OCI-LY3 (cell line): Measurements from ENCODE around the gene PPEF1.

Experiments
- H2AFZ ChIP-seq: fragments of 200-600, 300-600 bp; shearing (Covaris generic); 2 replicates; pipeline ENCODE4 v1.6.0; 2014; ENCODE audit warnings: antibody characterized with exemption, low read depth, low read length
- H3K27ac ChIP-seq: fragments of 200-600, 300-600 bp; sonication (generic); 2 replicates; pipeline ENCODE4 v1.5.1; 2014; ENCODE audit warnings: mild to moderate bottlenecking, low read length, moderate library complexity, mixed read lengths
- H3K27me3 ChIP-seq: fragments of 200-600, 300-600 bp; sonication (generic); 2 replicates; pipeline ENCODE4 v1.6.1; 2014; ENCODE audit warnings: low read depth, low read length, mixed read lengths
- H3K36me3 ChIP-seq: fragments of 200-600, 300-600 bp; sonication (generic); replicated peaks from 2 replicates; pipeline ENCODE3; 2014; ENCODE audit warnings: low read depth, low read length, mixed read lengths
- H3K4me1 ChIP-seq: fragments of 300-600, 200-600 bp; sonication (generic); 2 replicates; pipeline ENCODE4 v1.6.1; 2014; ENCODE audit warnings: low read length, mixed read lengths
- H3K4me2 ChIP-seq: fragments of 200-600, 300-600 bp; sonication (generic); 2 replicates; pipeline ENCODE4 v1.6.1; 2014; ENCODE audit warnings: low read length, mixed read lengths
- H3K4me3 ChIP-seq: fragments of 300-600, 200-600 bp; sonication (generic); 2 replicates; pipeline ENCODE4 v1.5.1; 2014; ENCODE audit warnings: antibody characterized with exemption, mild to moderate bottlenecking, low read length, moderate library complexity
- H3K79me2 ChIP-seq: fragments of 300-600, 200-600 bp; shearing (Covaris generic); 2 replicates; pipeline ENCODE4 v1.6.1; 2014; ENCODE audit warnings: mild to moderate bottlenecking, low read length, mixed read lengths
- H3K9ac ChIP-seq: fragments of 300-600, 200-600 bp; shearing (Covaris generic); 2 replicates; pipeline ENCODE4 v1.6.0; 2014; ENCODE audit warnings: mild to moderate bottlenecking, low read length, moderate library complexity
- H3K9me3 ChIP-seq: fragments of 200-600, 300-600 bp; shearing (Covaris generic); 2 replicates; pipeline ENCODE4 v1.6.1; 2014; ENCODE audit warnings: low read length, mixed read lengths; ENCODE audit not compliant: insufficient read depth
- H4K20me1 ChIP-seq: fragments of 200-600, 300-600 bp; sonication (generic); 2 replicates; pipeline ENCODE4 v1.6.1; 2016; ENCODE audit warnings: low read length, mixed read lengths; ENCODE audit not compliant: insufficient read depth
- EZH2phosphoT487 ChIP-seq: fragments of 200-600 bp; shearing (Covaris generic); IDR thresholded peaks from 2 replicates; pipeline ENCODE4 v1.6.1; 2018; ENCODE audit warnings: antibody characterized with exemption, mixed run types, low read depth
- TF ChIP-seq, protein P1 (sequence below): fragments of 200-600, 300-600 bp; sonication (generic); IDR thresholded peaks from 2 replicates; pipeline ENCODE4 v1.5.1; 2014; ENCODE audit warnings: antibody characterized with exemption, low read length, low read depth

The PPEF1 gene

DNA sequence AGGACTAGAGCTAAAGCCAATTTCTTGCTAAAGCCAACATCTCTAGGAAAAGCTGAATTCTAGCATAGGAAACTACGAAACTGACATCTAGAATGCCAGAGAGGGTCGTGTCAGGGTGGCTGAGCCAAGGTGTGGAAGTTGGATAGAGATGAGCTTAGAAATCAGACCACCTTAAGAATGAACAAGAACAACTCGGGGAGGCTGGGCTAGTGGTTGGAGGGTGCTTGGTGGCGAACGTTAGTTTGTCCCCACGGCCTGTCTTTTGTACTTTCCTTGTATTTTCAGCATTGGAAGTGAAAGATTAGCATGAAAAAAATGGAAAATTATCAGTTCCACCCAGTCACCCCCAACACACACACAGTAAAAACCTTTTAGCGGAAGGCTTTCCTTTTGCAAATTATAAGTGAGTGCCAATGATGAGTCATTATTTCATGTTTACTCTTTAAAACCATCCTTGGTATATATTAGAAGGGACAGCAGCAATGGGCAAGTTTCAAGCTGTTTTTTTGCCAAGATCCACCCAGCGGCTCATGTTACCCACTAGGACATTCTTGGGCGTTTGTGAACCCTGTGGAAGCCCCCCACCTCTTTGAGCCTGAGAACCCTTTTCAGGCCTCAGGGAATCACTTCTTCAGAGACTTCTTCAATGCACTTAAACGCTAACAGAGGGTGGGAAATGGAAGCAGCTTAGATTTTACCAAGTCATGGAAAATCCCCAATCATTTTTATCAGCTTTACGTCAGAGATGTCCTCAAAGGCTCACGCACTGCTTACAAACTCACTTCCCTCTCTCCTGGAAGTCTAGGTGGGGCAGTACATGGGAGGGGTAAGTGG lies 4.9 kb upstream of the PPEF1 start:
- no peak overlapping the region for H3K4me3 ChIP-seq
- no peaks in the 10 kb centered on the region for H3K36me3 ChIP-seq
- H2AFZ ChIP-seq, result no peak overlapping the region
- H3K4me2 ChIP-seq, result no peak overlapping the region
- no peaks in the 10 kb centered on the region for H3K79me2 ChIP-seq
- no peak overlapping the region for H3K9ac ChIP-seq
- no peaks in the 10 kb centered on the region for H4K20me1 ChIP-seq
- no peak for TF ChIP-seq EZH2phosphoT487
- TF ChIP-seq, protein P1, sequence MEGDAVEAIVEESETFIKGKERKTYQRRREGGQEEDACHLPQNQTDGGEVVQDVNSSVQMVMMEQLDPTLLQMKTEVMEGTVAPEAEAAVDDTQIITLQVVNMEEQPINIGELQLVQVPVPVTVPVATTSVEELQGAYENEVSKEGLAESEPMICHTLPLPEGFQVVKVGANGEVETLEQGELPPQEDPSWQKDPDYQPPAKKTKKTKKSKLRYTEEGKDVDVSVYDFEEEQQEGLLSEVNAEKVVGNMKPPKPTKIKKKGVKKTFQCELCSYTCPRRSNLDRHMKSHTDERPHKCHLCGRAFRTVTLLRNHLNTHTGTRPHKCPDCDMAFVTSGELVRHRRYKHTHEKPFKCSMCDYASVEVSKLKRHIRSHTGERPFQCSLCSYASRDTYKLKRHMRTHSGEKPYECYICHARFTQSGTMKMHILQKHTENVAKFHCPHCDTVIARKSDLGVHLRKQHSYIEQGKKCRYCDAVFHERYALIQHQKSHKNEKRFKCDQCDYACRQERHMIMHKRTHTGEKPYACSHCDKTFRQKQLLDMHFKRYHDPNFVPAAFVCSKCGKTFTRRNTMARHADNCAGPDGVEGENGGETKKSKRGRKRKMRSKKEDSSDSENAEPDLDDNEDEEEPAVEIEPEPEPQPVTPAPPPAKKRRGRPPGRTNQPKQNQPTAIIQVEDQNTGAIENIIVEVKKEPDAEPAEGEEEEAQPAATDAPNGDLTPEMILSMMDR, result no peak
- H3K27ac ChIP-seq, result no peak overlapping the region
- H3K27me3 ChIP-seq, result peaks cover 3% of the 10 kb centered on the region; the same call in 1 of the 2 replicates
- H3K9me3 ChIP-seq, result no peaks in the 10 kb centered on the region
- H3K4me1 ChIP-seq, result no peaks in the 10 kb centered on the region

DNA sequence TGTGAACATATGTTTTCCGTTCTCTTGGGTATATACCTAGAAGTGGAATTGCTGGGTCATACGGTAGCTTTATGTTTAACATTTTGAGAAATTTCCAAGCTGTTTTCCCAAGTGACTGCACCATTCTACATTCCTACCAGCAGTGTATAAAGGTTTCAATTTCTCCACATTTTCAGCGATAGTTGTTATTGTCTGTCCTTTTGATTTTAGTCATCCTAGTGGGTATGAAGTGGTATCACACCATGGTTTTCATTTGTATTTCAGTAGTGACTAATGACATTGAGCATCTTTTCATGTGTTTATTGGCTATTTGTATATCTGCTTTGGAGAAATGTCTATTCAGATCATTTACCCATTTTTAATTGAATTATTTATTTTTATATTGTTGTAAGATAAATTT lies 2.4 kb downstream of the PPEF1 start:
- H3K4me3 ChIP-seq, result no peak overlapping the region
- no peak for TF ChIP-seq EZH2phosphoT487
- TF ChIP-seq, protein P1, result no peak
- H3K27me3 ChIP-seq, result peaks cover 8% of the 10 kb centered on the region; the same call in 1 of the 2 replicates

DNA sequence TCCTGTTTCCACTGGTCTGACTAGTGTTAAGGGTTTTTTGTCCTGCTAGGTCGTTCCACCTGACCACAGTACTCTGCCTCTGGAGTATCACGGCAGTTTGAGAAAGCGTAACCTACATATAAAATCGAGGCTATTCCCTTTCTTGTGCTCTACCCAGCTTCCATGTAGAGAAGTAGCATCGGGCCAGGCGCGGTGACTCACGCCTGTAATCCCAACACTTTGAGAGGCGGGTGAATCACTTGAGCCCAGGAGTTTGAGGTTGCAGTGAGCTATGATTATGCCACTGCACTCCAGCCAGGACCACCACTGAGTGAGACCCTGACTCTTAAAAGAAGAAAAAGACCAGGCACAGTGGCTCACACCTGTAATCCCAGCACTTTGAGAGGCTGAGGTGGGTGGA lies 7.5 kb downstream of the PPEF1 start:
- Histone ChIP-seq H3K36me3 (no peaks in the 10 kb centered on the region), H3K4me3 (no peak overlapping the region), H4K20me1 (no peaks in the 10 kb centered on the region), H3K9ac (no peak overlapping the region), H3K4me1 (no peaks in the 10 kb centered on the region), H2AFZ (no peak overlapping the region), H3K9me3 (no peaks in the 10 kb centered on the region), H3K27ac (no peak overlapping the region), H3K4me2 (no peak overlapping the region), H3K79me2 (no peaks in the 10 kb centered on the region), H3K27me3 (no peaks in the 10 kb centered on the region)
- TF ChIP-seq, protein P1, result no peak
- no peak for TF ChIP-seq EZH2phosphoT487

More for the DNA sequence above, 2.4 kb downstream of the PPEF1 start:
- no peaks in the 10 kb centered on the region for H3K79me2 ChIP-seq
- no peak overlapping the region for H3K9ac ChIP-seq
- H2AFZ ChIP-seq, result no peak overlapping the region
- H3K4me2 ChIP-seq, result no peak overlapping the region
- no peaks in the 10 kb centered on the region for H4K20me1 ChIP-seq
- no peaks in the 10 kb centered on the region for H3K9me3 ChIP-seq
- H3K36me3 ChIP-seq, result no peaks in the 10 kb centered on the region
- H3K27ac ChIP-seq, result no peak overlapping the region
- no peaks in the 10 kb centered on the region for H3K4me1 ChIP-seq

DNA sequence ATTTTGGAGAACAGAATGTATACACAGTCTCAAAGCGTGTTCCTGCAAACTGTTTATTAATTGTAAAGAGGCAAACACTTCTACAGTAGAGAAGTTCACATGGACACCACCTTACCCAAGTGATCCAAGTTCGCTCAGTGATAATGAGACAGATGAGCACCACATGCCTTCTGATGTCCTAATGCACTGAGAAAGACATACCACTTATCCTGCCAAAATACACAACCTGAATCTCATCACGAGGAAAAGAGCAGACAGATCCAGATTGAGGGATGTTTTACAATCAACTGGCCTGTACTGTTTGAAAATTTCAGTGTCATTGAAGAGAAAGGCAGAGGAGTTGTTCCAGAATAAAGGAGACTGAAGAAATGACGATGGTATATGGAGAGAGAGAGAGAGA lies 12.4 kb downstream of the PPEF1 start:
- no peaks in the 10 kb centered on the region for H3K36me3 ChIP-seq
- no peak overlapping the region for H3K4me2 ChIP-seq
- H4K20me1 ChIP-seq, result no peaks in the 10 kb centered on the region
- H3K27me3 ChIP-seq, result no peaks in the 10 kb centered on the region
- H3K27ac ChIP-seq, result no peak overlapping the region
- H3K4me1 ChIP-seq, result no peaks in the 10 kb centered on the region
- no peak overlapping the region for H3K9ac ChIP-seq
- no peaks in the 10 kb centered on the region for H3K79me2 ChIP-seq
- no peak for TF ChIP-seq EZH2phosphoT487
- TF ChIP-seq, protein P1, result no peak
- no peak overlapping the region for H3K4me3 ChIP-seq
- no peak overlapping the region for H2AFZ ChIP-seq
- H3K9me3 ChIP-seq, result no peaks in the 10 kb centered on the region
